Activated effector memory CD4-positive, alpha-beta T cell treated with Interleukin-2 at 50 U/mL for 16 hours (primary cell): Measurements from ENCODE around the gene TAAR8.
"Not testable (repeated sequence)": the region's sequence is repeated elsewhere in the genome, so short reads cannot be mapped to it uniquely, and the experiment has no call there.

ENCODE experiments used
- DNase-seq: peaks from one replicate; pipeline ENCODE4 v3.0.0-alpha.2; 2020

Gene TAAR8

GRCh38 chr6:132548746-132549463 is 3.6 kb upstream of the TAAR8 start:
- no peak for DNase-seq

GRCh38 chr6:132551214-132551613 is 1.3 kb upstream of the TAAR8 start:
- DNase-seq: no peak

GRCh38 chr6:132560087-132560486 is 7.6 kb downstream of the TAAR8 start:
- DNase-seq: not testable (repeated sequence)

- DNase-seq: no peak
Measured at GRCh38 chr6:132566404-132566803, 13.9 kb downstream of the TAAR8 start.

- no peak for DNase-seq
Measured at GRCh38 chr6:132567566-132567965, 15.1 kb downstream of the TAAR8 start.

- DNase-seq: no peak
Measured at GRCh38 chr6:132568611-132569010, 16.1 kb downstream of the TAAR8 start.

- no peak for DNase-seq
Measured at GRCh38 chr6:132569170-132569569, 16.7 kb downstream of the TAAR8 start.

- no peak for DNase-seq
Measured at GRCh38 chr6:132570221-132570777, 17.8 kb downstream of the TAAR8 start, which contains the start of gene TAAR6. TSS of gene TAAR6 (plus strand) at chr6:132570322. CDS start at chr6:132570322, 0 bp downstream.

- no peak for DNase-seq
Measured at GRCh38 chr6:132571774-132572173, 19.3 kb downstream of the TAAR8 start.

- DNase-seq: no peak
Measured at GRCh38 chr6:132584698-132585097, 32.2 kb downstream of the TAAR8 start.

- no peak for DNase-seq
Measured at GRCh38 chr6:132587424-132587823, 35.0 kb downstream of the TAAR8 start.

- DNase-seq: no peak
Measured at GRCh38 chr6:132589454-132589853, 37.0 kb downstream of the TAAR8 start, which contains the start of gene TAAR5. TSS of gene TAAR5 (minus strand) at chr6:132589741. CDS start at chr6:132589686, 55 bp downstream.

GRCh38 chr6:132590362-132590761 is 37.9 kb downstream of the TAAR8 start:
- DNase-seq: no peak

GRCh38 chr6:132592855-132593254 is 40.4 kb downstream of the TAAR8 start:
- DNase-seq: no peak

- DNase-seq: no peak
Measured at GRCh38 chr6:132596201-132596600, 43.7 kb downstream of the TAAR8 start.

GRCh38 chr6:132598473-132598872 is 46.0 kb downstream of the TAAR8 start:
- no peak for DNase-seq

GRCh38 chr6:132600900-132601299 is 48.4 kb downstream of the TAAR8 start:
- not testable (repeated sequence) for DNase-seq
